Endothelial cell of umbilical vein (primary cell): ENCODE measurements around the gene QSER1. TPM values are rescaled to one million over a fixed set of nuclear protein-coding genes. Genes with fewer than 3 reads are reported as not detected.

ENCODE experiments used
- BruUV-seq: library from RNA; stranded (reverse); fragments of 400-500 nt; replicated peaks from 2 replicates; lab custom pipeline; 2021; lab: Mats Ljungman, UMichigan
- CTCF ChIA-PET: fragments of 300-600, 350-600 bp; sonication (Branson Sonifier 250); formaldehyde crosslinking; loops from one replicate; lab custom pipeline; 2021; ENCODE audit warnings: antibody characterized with exemption, inconsistent platforms; lab: Charles Lee
- POLR2A ChIA-PET: fragments of 300-600, 350-600 bp; sonication (Branson Sonifier 250); formaldehyde crosslinking; loops from one replicate; lab custom pipeline; 2021; ENCODE audit warnings: antibody characterized with exemption, inconsistent platforms; lab: Charles Lee
- DNase-seq: peaks from one replicate; pipeline ENCODE4 v3.0.0-alpha.2; 2011; ENCODE audit warnings: low read depth, low spot score
- FAIRE-seq: peaks from 2 replicates; lab custom pipeline; 2011; peaks lifted over from hg19 to GRCh38; lab: Jason Lieb, UNC
- H2AFZ ChIP-seq: 2 replicates; pipeline ENCODE4 v1.6.0; 2012; ENCODE audit warnings: low read depth, low read length, control low read depth, inconsistent platforms
- H3K27ac ChIP-seq: 2 replicates; pipeline ENCODE4 v1.5.1; 2011; ENCODE audit warnings: low read depth, mild to moderate bottlenecking, control low read depth, low read length, moderate library complexity; ENCODE audit not compliant: insufficient read depth
- H3K27me3 ChIP-seq, 2 experiments: 2 replicates each; pipeline versions ENCODE4 v1.6.0 to v1.6.1; 2011; ENCODE audit warnings: low read length in 2 of 2, mixed read lengths in 1 of 2; ENCODE audit not compliant: control insufficient read depth in 2 of 2, insufficient read depth in 2 of 2
- H3K36me3 ChIP-seq, 2 experiments: 2 replicates in 1 of 2; 3 replicates in 1 of 2; pipeline ENCODE4 v1.5.1; 2011; ENCODE audit warnings: low read length in 2 of 2, mild to moderate bottlenecking in 1 of 2, moderate library complexity in 1 of 2; ENCODE audit not compliant: control insufficient read depth in 2 of 2, insufficient read depth in 2 of 2; ENCODE audit errors: extremely low read depth in 1 of 2
- H3K4me1 ChIP-seq: 3 replicates; pipeline ENCODE4 v1.5.1; 2011; ENCODE audit warnings: mild to moderate bottlenecking, low read length; ENCODE audit not compliant: control insufficient read depth, insufficient read depth; ENCODE audit errors: extremely low read depth
- H3K4me2 ChIP-seq: 2 replicates; pipeline ENCODE4 v1.6.1; 2011; ENCODE audit warnings: low read length, control low read depth, mixed read lengths; ENCODE audit not compliant: insufficient read depth
- H3K4me3 ChIP-seq, 3 experiments: fragments of 200-600 bp in 1 of 3; sonication (generic), shearing (Covaris generic) in 1 of 3; replicated peaks in 1 of 3; 2 replicates each; pipeline ENCODE4 v1.5.1; 2011 to 2016; ENCODE audit warnings: control low read depth in 3 of 3, low read length in 3 of 3, mild to moderate bottlenecking in 2 of 3, inconsistent platforms in 1 of 3, low read depth in 1 of 3, moderate library complexity in 1 of 3; ENCODE audit not compliant: insufficient read depth in 1 of 3
- H3K79me2 ChIP-seq: 2 replicates; pipeline ENCODE4 v1.6.0; 2012; ENCODE audit warnings: low read length, inconsistent platforms; ENCODE audit not compliant: control insufficient read depth, insufficient read depth
- H3K9ac ChIP-seq: replicated peaks from 2 replicates; pipeline ENCODE3; 2011; ENCODE audit warnings: low read length, control low read depth; ENCODE audit not compliant: insufficient read depth; ENCODE audit errors: extremely low read depth
- H3K9me1 ChIP-seq: replicated peaks from 3 replicates; pipeline ENCODE4 v1.6.0; 2011; ENCODE audit warnings: mild to moderate bottlenecking, low read length; ENCODE audit not compliant: control insufficient read depth, insufficient read depth; ENCODE audit errors: extremely low read depth
- H3K9me3 ChIP-seq: replicated peaks from 2 replicates; pipeline ENCODE4 v1.5.1; 2012; ENCODE audit warnings: low read length, inconsistent platforms; ENCODE audit not compliant: control insufficient read depth, insufficient read depth
- H4K20me1 ChIP-seq: replicated peaks from 2 replicates; pipeline ENCODE3; 2011; ENCODE audit warnings: mild to moderate bottlenecking, low read length; ENCODE audit not compliant: control insufficient read depth, insufficient read depth; ENCODE audit errors: extremely low read depth
- EZH2 ChIP-seq: IDR thresholded peaks from 2 replicates; pipeline ENCODE4 v1.6.1; 2012; ENCODE audit warnings: borderline replicate concordance, low read depth, mild to moderate bottlenecking, moderate library complexity, low read length, inconsistent platforms; ENCODE audit not compliant: severe bottlenecking
- FOS ChIP-seq: IDR thresholded peaks from 2 replicates; pipeline ENCODE4 v1.6.1; 2011; ENCODE audit warnings: mild to moderate bottlenecking, low read length, moderate library complexity, borderline replicate concordance; ENCODE audit not compliant: insufficient read depth
- GATA2 ChIP-seq: IDR thresholded peaks from 2 replicates; pipeline ENCODE4 v1.7.0; 2011; ENCODE audit warnings: low read depth, mild to moderate bottlenecking, moderate library complexity, mixed read lengths, low read length; ENCODE audit not compliant: insufficient read length, insufficient read depth
- JUN ChIP-seq: IDR thresholded peaks from 2 replicates; pipeline ENCODE4 v1.6.1; 2011; ENCODE audit warnings: borderline replicate concordance, low read depth; ENCODE audit not compliant: insufficient read length, insufficient read depth
- MYC ChIP-seq: IDR thresholded peaks from one replicate; pipeline ENCODE4 v1.6.1; 2011; ENCODE audit warnings: mild to moderate bottlenecking, low read depth, low read length
- POLR2A ChIP-seq: IDR thresholded peaks from 2 replicates; pipeline ENCODE4 v1.6.1; 2012; ENCODE audit warnings: low read depth, mild to moderate bottlenecking, control low read depth, low read length
- POLR2AphosphoS5 ChIP-seq: IDR thresholded peaks from 2 replicates; pipeline ENCODE4 v1.6.1; 2012; ENCODE audit warnings: low read depth, mild to moderate bottlenecking, control low read depth, low read length, moderate library complexity; ENCODE audit not compliant: insufficient read depth
- dilution Hi-C: fragments of 300-500 bp; cut with MboI; formaldehyde crosslinking; loops from one replicate; pipeline ENCODE4 v1.15.0; 2019; ENCODE audit warnings: low sequenced_read_pairs; ENCODE audit not compliant: extremely low pct_ligation_motif_present
- intact Hi-C: fragments of 100-400 bp; cut with micrococcal nuclease; formaldehyde crosslinking; loops from one replicate; pipeline ENCODE4 v1.10.0; 2022
- polyA plus RNA-seq, 4 experiments: library from polyadenylated mRNA; depleted of rRNA in 3 of 4; stranded (reverse) in 3 of 4; unstranded in 1 of 4; fragments of >200 nt; gene quantifications; 2 replicates each; pipeline versions ENCODE4 v1.2.1 to v1.2.3, GENCODE V29; 2011 to 2012; ENCODE audit warnings: missing spikeins in 1 of 4
- total RNA-seq: library from RNA; stranded (reverse); gene quantifications from 2 replicates; pipeline ENCODE4 v1.2.3, GENCODE V29; 2021
- TF ChIP-seq, protein P1 (sequence below): IDR thresholded peaks from 2 replicates; pipeline ENCODE4 v1.6.1; 2011; ENCODE audit not compliant: insufficient read depth, insufficient read length
- TF ChIP-seq, protein P2 (sequence below), 2 donors: IDR thresholded peaks; 1 replicate in 1 of 2; 2 replicates in 1 of 2; pipeline ENCODE4 v1.5.1; 2011; ENCODE audit warnings: low read length in 2 of 2, mild to moderate bottlenecking in 2 of 2, moderate library complexity in 2 of 2, control low read depth in 1 of 2, inconsistent platforms in 1 of 2, low read depth in 1 of 2; ENCODE audit not compliant: insufficient read depth in 1 of 2; ENCODE audit errors: extremely low read depth in 1 of 2

The QSER1 gene
- total and polyA plus RNA-seq, 2 donors (not counting 3 experiments of a cell fraction or from before 2014, with no cell fraction given), result 5.5 to 36.6 TPM

DNA sequence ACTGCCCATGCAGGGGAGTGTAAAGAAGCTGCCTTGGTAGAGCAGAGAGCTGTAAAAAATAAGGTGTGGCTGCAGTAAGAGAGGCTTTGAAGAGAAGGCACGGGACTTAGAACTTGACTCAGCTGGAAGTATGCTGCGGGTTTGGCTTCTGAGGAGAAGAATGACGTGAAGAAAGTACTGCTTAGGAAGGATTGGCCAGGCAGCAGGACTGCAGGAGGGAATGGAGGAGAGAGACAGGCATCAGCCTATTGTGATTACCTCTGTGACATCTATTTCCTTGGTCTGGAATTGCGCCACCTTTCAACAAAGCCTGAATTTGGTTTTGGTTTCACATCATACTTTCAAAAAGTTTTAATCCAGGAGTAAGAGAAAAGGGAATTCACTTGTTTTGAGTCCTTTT, 40.4 kb upstream of the QSER1 start:
- Histone ChIP-seq H3K9me1 (no peaks in the 10 kb centered on the region), H3K9ac (no peak overlapping the region), H3K36me3 (no peaks in the 10 kb centered on the region), H3K4me2 (no peak overlapping the region), H3K9me3 (no peaks in the 10 kb centered on the region), H3K79me2 (no peaks in the 10 kb centered on the region), H2AFZ (no peak overlapping the region), H4K20me1 (no peaks in the 10 kb centered on the region), H3K27ac (no peak overlapping the region), H3K4me3 (no peak overlapping the region), H3K27me3 (peaks cover 5 to 13% of the 10 kb centered on the region in 2 experiments), H3K4me1 (no peaks in the 10 kb centered on the region)
- POLR2A ChIA-PET, result no interaction called here
- TF ChIP-seq, protein P1, sequence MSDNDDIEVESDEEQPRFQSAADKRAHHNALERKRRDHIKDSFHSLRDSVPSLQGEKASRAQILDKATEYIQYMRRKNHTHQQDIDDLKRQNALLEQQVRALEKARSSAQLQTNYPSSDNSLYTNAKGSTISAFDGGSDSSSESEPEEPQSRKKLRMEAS, result no peak
- TF ChIP-seq POLR2A, result no peak
- TF ChIP-seq GATA2, result no peak
- dilution Hi-C loops, result no loop called here
- CTCF ChIA-PET, result no interaction called here
- no peak for FAIRE-seq
- intact Hi-C loops, result no loop called here
- no peak for DNase-seq
- no TSS peak for BruUV-seq

- no peak overlapping the region for H3K27ac ChIP-seq
- ChIA-PET POLR2A (no interaction called here), CTCF (no interaction called here)
- no peaks in the 10 kb centered on the region for H3K9me3 ChIP-seq
- no peak overlapping the region for H2AFZ ChIP-seq
- dilution Hi-C loops, result no loop called here
- no peak for DNase-seq
- no peak for FAIRE-seq
- no peaks in the 10 kb centered on the region for H3K36me3 ChIP-seq
- TF ChIP-seq MYC (no peak), FOS (no peak), POLR2AphosphoS5 (no peak), GATA2 (no peak), POLR2A (no peak), JUN (no peak), EZH2 (no peak)
- TF ChIP-seq, protein P2, sequence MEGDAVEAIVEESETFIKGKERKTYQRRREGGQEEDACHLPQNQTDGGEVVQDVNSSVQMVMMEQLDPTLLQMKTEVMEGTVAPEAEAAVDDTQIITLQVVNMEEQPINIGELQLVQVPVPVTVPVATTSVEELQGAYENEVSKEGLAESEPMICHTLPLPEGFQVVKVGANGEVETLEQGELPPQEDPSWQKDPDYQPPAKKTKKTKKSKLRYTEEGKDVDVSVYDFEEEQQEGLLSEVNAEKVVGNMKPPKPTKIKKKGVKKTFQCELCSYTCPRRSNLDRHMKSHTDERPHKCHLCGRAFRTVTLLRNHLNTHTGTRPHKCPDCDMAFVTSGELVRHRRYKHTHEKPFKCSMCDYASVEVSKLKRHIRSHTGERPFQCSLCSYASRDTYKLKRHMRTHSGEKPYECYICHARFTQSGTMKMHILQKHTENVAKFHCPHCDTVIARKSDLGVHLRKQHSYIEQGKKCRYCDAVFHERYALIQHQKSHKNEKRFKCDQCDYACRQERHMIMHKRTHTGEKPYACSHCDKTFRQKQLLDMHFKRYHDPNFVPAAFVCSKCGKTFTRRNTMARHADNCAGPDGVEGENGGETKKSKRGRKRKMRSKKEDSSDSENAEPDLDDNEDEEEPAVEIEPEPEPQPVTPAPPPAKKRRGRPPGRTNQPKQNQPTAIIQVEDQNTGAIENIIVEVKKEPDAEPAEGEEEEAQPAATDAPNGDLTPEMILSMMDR (IDR thresholded peaks at IDR 0.05; ENCODE audit: extremely low read depth in 1 of 2, insufficient read depth in 1 of 2, low read depth in 1 of 2, low read length in 2 of 2), result no peak
- TF ChIP-seq, protein P1, result no peak
- H4K20me1 ChIP-seq, result no peaks in the 10 kb centered on the region
- peaks cover 8 to 16% of the 10 kb centered on the region in 2 experiments for H3K27me3 ChIP-seq
- H3K9me1 ChIP-seq, result no peaks in the 10 kb centered on the region
- H3K79me2 ChIP-seq, result no peaks in the 10 kb centered on the region
- no peak overlapping the region for H3K9ac ChIP-seq
- no TSS peak for BruUV-seq
- intact Hi-C loops, result no loop called here
- no peaks in the 10 kb centered on the region for H3K4me1 ChIP-seq
- no peak overlapping the region for H3K4me2 ChIP-seq
- no peak overlapping the region for H3K4me3 ChIP-seq
These were observed 37.0 kb upstream of the QSER1 start for GRCh38 chr11:32855601-32856000.
